ENCODE measurements around the gene ALOX15B. TPM values are rescaled to one million over a fixed set of nuclear protein-coding genes. Genes with fewer than 3 reads are reported as not detected.

The ALOX15B gene
- total and polyA plus RNA-seq, 2 donors: 0.24 to 5.1 TPM

- WGBS: 95% methylated on average over 24 of the region's 24 CpGs
- no peaks in the 10 kb centered on the region for H3K4me1 ChIP-seq (ENCODE audit: control insufficient read depth in 2 of 2, insufficient read depth in 2 of 2, low read length in 2 of 2)
- DNase-seq (ENCODE audit: low read depth in 6 of 9, low spot score in 9 of 9): no peak
Measured at GRCh38 chr17:8046929-8047768, 8.3 kb downstream of the ALOX15B start.

GRCh38 chr17:8047769-8048110 lies 8.9 kb downstream of the ALOX15B start:
- DNase-seq (ENCODE audit: low read depth in 6 of 9, low spot score in 9 of 9): no peak
- WGBS: 98% methylated on average over 4 of the region's 4 CpGs
- Histone ChIP-seq H3K4me3 (ENCODE audit: low read length in 2 of 2) (no peak overlapping the region), H3K27ac (ENCODE audit: low read depth in 1 of 2, low read length in 1 of 2) (no peak overlapping the region), H3K9me3 (ENCODE audit: control insufficient read depth in 2 of 2, insufficient read depth in 1 of 2, low read length in 1 of 2) (no peaks in the 10 kb centered on the region), H3K4me1 (ENCODE audit: control insufficient read depth in 2 of 2, insufficient read depth in 2 of 2, low read length in 2 of 2) (no peaks in the 10 kb centered on the region), H3K36me3 (ENCODE audit: control insufficient read depth in 2 of 2, insufficient read depth in 2 of 2, low read length in 1 of 2) (no peaks in the 10 kb centered on the region), H3K27me3 (ENCODE audit: control insufficient read depth in 2 of 2, insufficient read depth in 1 of 2, low read length in 1 of 2) (peaks cover 0 to 4% of the 10 kb centered on the region in 2 donors)

More at GRCh38 chr17:8046929-8047768, 8.3 kb downstream of the ALOX15B start:
- Histone ChIP-seq H3K27me3 (ENCODE audit: control insufficient read depth in 2 of 2, insufficient read depth in 1 of 2, low read length in 1 of 2) (peaks cover 0 to 4% of the 10 kb centered on the region in 2 donors), H3K36me3 (ENCODE audit: control insufficient read depth in 2 of 2, insufficient read depth in 2 of 2, low read length in 1 of 2) (no peaks in the 10 kb centered on the region), H3K27ac (ENCODE audit: low read depth in 1 of 2, low read length in 1 of 2) (no peak overlapping the region), H3K4me3 (ENCODE audit: low read length in 2 of 2) (no peak overlapping the region), H3K9me3 (ENCODE audit: control insufficient read depth in 2 of 2, insufficient read depth in 1 of 2, low read length in 1 of 2) (no peaks in the 10 kb centered on the region)

- Histone ChIP-seq H3K27ac (ENCODE audit: low read depth in 1 of 2, low read length in 1 of 2) (no peak overlapping the region), H3K27me3 (ENCODE audit: control insufficient read depth in 2 of 2, insufficient read depth in 1 of 2, low read length in 1 of 2) (peaks cover 0 to 4% of the 10 kb centered on the region in 2 donors), H3K9me3 (ENCODE audit: control insufficient read depth in 2 of 2, insufficient read depth in 1 of 2, low read length in 1 of 2) (no peaks in the 10 kb centered on the region), H3K36me3 (ENCODE audit: control insufficient read depth in 2 of 2, insufficient read depth in 2 of 2, low read length in 1 of 2) (no peaks in the 10 kb centered on the region), H3K4me3 (ENCODE audit: low read length in 2 of 2) (no peak overlapping the region), H3K4me1 (ENCODE audit: control insufficient read depth in 2 of 2, insufficient read depth in 2 of 2, low read length in 2 of 2) (no peaks in the 10 kb centered on the region)
- 97% methylated on average over 12 of the region's 12 CpGs for WGBS
- DNase-seq (ENCODE audit: low read depth in 6 of 9, low spot score in 9 of 9): no peak
Measured at GRCh38 chr17:8048236-8048635, 9.4 kb downstream of the ALOX15B start.

- Histone ChIP-seq H3K36me3 (ENCODE audit: control insufficient read depth in 2 of 2, insufficient read depth in 2 of 2, low read length in 1 of 2) (no peaks in the 10 kb centered on the region), H3K4me1 (ENCODE audit: control insufficient read depth in 2 of 2, insufficient read depth in 2 of 2, low read length in 2 of 2) (no peaks in the 10 kb centered on the region), H3K4me3 (ENCODE audit: low read length in 2 of 2) (no peak overlapping the region), H3K9me3 (ENCODE audit: control insufficient read depth in 2 of 2, insufficient read depth in 1 of 2, low read length in 1 of 2) (no peaks in the 10 kb centered on the region), H3K27ac (ENCODE audit: low read depth in 1 of 2, low read length in 1 of 2) (no peak overlapping the region), H3K27me3 (ENCODE audit: control insufficient read depth in 2 of 2, insufficient read depth in 1 of 2, low read length in 1 of 2) (peaks cover 0 to 4% of the 10 kb centered on the region in 2 donors)
- WGBS: 96% methylated on average over 8 of the region's 8 CpGs
- DNase-seq (ENCODE audit: low read depth in 6 of 9, low spot score in 9 of 9): no peak
Measured at GRCh38 chr17:8048736-8049135, 9.9 kb downstream of the ALOX15B start.

- Histone ChIP-seq H3K4me3 (ENCODE audit: low read length in 2 of 2) (no peak overlapping the region), H3K27ac (ENCODE audit: low read depth in 1 of 2, low read length in 1 of 2) (no peak overlapping the region), H3K4me1 (ENCODE audit: control insufficient read depth in 2 of 2, insufficient read depth in 2 of 2, low read length in 2 of 2) (no peaks in the 10 kb centered on the region), H3K27me3 (ENCODE audit: control insufficient read depth in 2 of 2, insufficient read depth in 1 of 2, low read length in 1 of 2) (peaks cover under 1 to 10% of the 10 kb centered on the region in 2 donors), H3K9me3 (ENCODE audit: control insufficient read depth in 2 of 2, insufficient read depth in 1 of 2, low read length in 1 of 2) (no peaks in the 10 kb centered on the region), H3K36me3 (ENCODE audit: control insufficient read depth in 2 of 2, insufficient read depth in 2 of 2, low read length in 1 of 2) (no peaks in the 10 kb centered on the region)
- 96% methylated on average over 7 of the region's 7 CpGs for WGBS
- no peak for DNase-seq (ENCODE audit: low read depth in 6 of 9, low spot score in 9 of 9)
Measured at GRCh38 chr17:8051831-8052230, 13.0 kb downstream of the ALOX15B start.

GRCh38 chr17:8052256-8053252 lies 13.7 kb downstream of the ALOX15B start:
- no peak for DNase-seq (ENCODE audit: low read depth in 6 of 9, low spot score in 9 of 9)
- no peaks in the 10 kb centered on the region for H3K4me1 ChIP-seq (ENCODE audit: control insufficient read depth in 2 of 2, insufficient read depth in 2 of 2, low read length in 2 of 2)
- H3K4me3 ChIP-seq (ENCODE audit: low read length in 2 of 2): no peak overlapping the region
- H3K27me3 ChIP-seq (ENCODE audit: control insufficient read depth in 2 of 2, insufficient read depth in 1 of 2, low read length in 1 of 2): peaks cover 2 to 17% of the 10 kb centered on the region in 2 donors
- WGBS: 96% methylated on average over 6 of the region's 6 CpGs
- no peaks in the 10 kb centered on the region for H3K9me3 ChIP-seq (ENCODE audit: control insufficient read depth in 2 of 2, insufficient read depth in 1 of 2, low read length in 1 of 2)
- H3K36me3 ChIP-seq (ENCODE audit: control insufficient read depth in 2 of 2, insufficient read depth in 2 of 2, low read length in 1 of 2): no peaks in the 10 kb centered on the region
- H3K27ac ChIP-seq (ENCODE audit: low read depth in 1 of 2, low read length in 1 of 2): no peak overlapping the region

GRCh38 chr17:8053600-8053999 lies 14.7 kb downstream of the ALOX15B start:
- H3K27ac ChIP-seq (ENCODE audit: low read depth in 1 of 2, low read length in 1 of 2): no peak overlapping the region
- peaks cover 6 to 26% of the 10 kb centered on the region in 2 donors for H3K27me3 ChIP-seq (ENCODE audit: control insufficient read depth in 2 of 2, insufficient read depth in 1 of 2, low read length in 1 of 2)
- H3K4me3 ChIP-seq (ENCODE audit: low read length in 2 of 2): no peak overlapping the region
- DNase-seq (ENCODE audit: low read depth in 6 of 9, low spot score in 9 of 9): no peak
- no peaks in the 10 kb centered on the region for H3K4me1 ChIP-seq (ENCODE audit: control insufficient read depth in 2 of 2, insufficient read depth in 2 of 2, low read length in 2 of 2)
- 96% methylated on average over 7 of the region's 7 CpGs for WGBS
- no peaks in the 10 kb centered on the region for H3K36me3 ChIP-seq (ENCODE audit: control insufficient read depth in 2 of 2, insufficient read depth in 2 of 2, low read length in 1 of 2)
- no peaks in the 10 kb centered on the region for H3K9me3 ChIP-seq (ENCODE audit: control insufficient read depth in 2 of 2, insufficient read depth in 1 of 2, low read length in 1 of 2)

- Histone ChIP-seq H3K36me3 (ENCODE audit: control insufficient read depth in 2 of 2, insufficient read depth in 2 of 2, low read length in 1 of 2) (no peaks in the 10 kb centered on the region), H3K4me3 (ENCODE audit: low read length in 2 of 2) (no peak overlapping the region), H3K9me3 (ENCODE audit: control insufficient read depth in 2 of 2, insufficient read depth in 1 of 2, low read length in 1 of 2) (no peaks in the 10 kb centered on the region), H3K27ac (ENCODE audit: low read depth in 1 of 2, low read length in 1 of 2) (no peak overlapping the region), H3K4me1 (ENCODE audit: control insufficient read depth in 2 of 2, insufficient read depth in 2 of 2, low read length in 2 of 2) (no peaks in the 10 kb centered on the region), H3K27me3 (ENCODE audit: control insufficient read depth in 2 of 2, insufficient read depth in 1 of 2, low read length in 1 of 2) (peaks cover 17 to 47% of the 10 kb centered on the region in 2 donors)
- 89% methylated on average over 3 of the region's 3 CpGs for WGBS
- no peak for DNase-seq (ENCODE audit: low read depth in 6 of 9, low spot score in 9 of 9)
Measured at GRCh38 chr17:8055851-8056231, 17.0 kb downstream of the ALOX15B start.
